MV-4-11 (cell line): ENCODE data around the gene ENPP1.

ENCODE experiments used
- DNase-seq: peaks from one replicate; lab custom pipeline; 2025; lab: John Stamatoyannopoulos, UW

Gene ENPP1

GRCh38 chr6:131807644-131808459 is at the start of gene ENPP1:
Gene ENPP1 (plus strand): TSS chr6:131808020. CDS start chr6:131808036, 16 bp downstream.
- peak; percentile 52 for DNase-seq

- DNase-seq, result no peak
Measured at GRCh38 chr6:131758920-131759319, 48.9 kb upstream of the ENPP1 start.

GRCh38 chr6:131761060-131761761 is 46.6 kb upstream of the ENPP1 start:
- DNase-seq, result no peak

GRCh38 chr6:131761762-131762067 is 46.1 kb upstream of the ENPP1 start:
- no peak for DNase-seq

- no peak for DNase-seq
Measured at GRCh38 chr6:131762984-131763383, 44.8 kb upstream of the ENPP1 start.

- no peak for DNase-seq
Measured at GRCh38 chr6:131763749-131764148, 44.1 kb upstream of the ENPP1 start.

GRCh38 chr6:131764350-131764749 is 43.5 kb upstream of the ENPP1 start:
- no peak for DNase-seq

GRCh38 chr6:131765081-131765803 is 42.6 kb upstream of the ENPP1 start:
- no peak for DNase-seq

- no peak for DNase-seq
Measured at GRCh38 chr6:131765804-131766135, 42.0 kb upstream of the ENPP1 start.

- DNase-seq, result no peak
Measured at GRCh38 chr6:131766631-131767030, 41.2 kb upstream of the ENPP1 start.

GRCh38 chr6:131768964-131769363 is 38.9 kb upstream of the ENPP1 start:
- no peak for DNase-seq

GRCh38 chr6:131769385-131770141 is 38.3 kb upstream of the ENPP1 start:
- DNase-seq, result no peak

- no peak for DNase-seq
Measured at GRCh38 chr6:131770776-131771175, 37.0 kb upstream of the ENPP1 start.

- no peak for DNase-seq
Measured at GRCh38 chr6:131773284-131773950, 34.4 kb upstream of the ENPP1 start.

- DNase-seq, result no peak
Measured at GRCh38 chr6:131775886-131776285, 31.9 kb upstream of the ENPP1 start.

- DNase-seq, result no peak
Measured at GRCh38 chr6:131776985-131777384, 30.8 kb upstream of the ENPP1 start.

- no peak for DNase-seq
Measured at GRCh38 chr6:131778169-131778568, 29.7 kb upstream of the ENPP1 start.

GRCh38 chr6:131779304-131779703 is 28.5 kb upstream of the ENPP1 start:
- no peak for DNase-seq

GRCh38 chr6:131780600-131780999 is 27.2 kb upstream of the ENPP1 start:
- no peak for DNase-seq

- peak; percentile 34 for DNase-seq
Measured at GRCh38 chr6:131781687-131782086, 26.1 kb upstream of the ENPP1 start.

- DNase-seq, result no peak
Measured at GRCh38 chr6:131782764-131783163, 25.1 kb upstream of the ENPP1 start.

- no peak for DNase-seq
Measured at GRCh38 chr6:131784561-131784960, 23.3 kb upstream of the ENPP1 start.
